Stimulated activated CD8-positive, alpha-beta memory T cell treated with anti-CD3 and anti-CD28 coated beads, Interleukin-7, amount 100 ng/mL, for 1 hour (primary cell): ENCODE data around the gene GDI2.
"Not testable (repeated sequence)": the region's sequence is repeated elsewhere in the genome, so short reads cannot be mapped to it uniquely, and the experiment has no call there.

Source experiments
- DNase-seq, 2 donors: peaks; one replicate each; pipeline ENCODE4 v3.0.0-alpha.2; 2020; ENCODE audit warnings: low read depth in 2 of 2

GDI2 gene

GRCh38 chr10:5827841-5828240 lies 14.6 kb upstream of the GDI2 start:
- DNase-seq, result no peak

- DNase-seq, result not testable (repeated sequence)
These were observed 13.3 kb upstream of the GDI2 start for GRCh38 chr10:5826511-5826910.

GRCh38 chr10:5818894-5819293 lies 5.7 kb upstream of the GDI2 start:
- DNase-seq, result no peak

- no peak for DNase-seq
These were observed 4.8 kb upstream of the GDI2 start for GRCh38 chr10:5818048-5818331.

GRCh38 chr10:5817322-5818047 lies 4.3 kb upstream of the GDI2 start:
- no peak for DNase-seq

GRCh38 chr10:5816170-5816569 lies 2.9 kb upstream of the GDI2 start:
- no peak for DNase-seq

GRCh38 chr10:5814110-5815107 lies 1.2 kb upstream of the GDI2 start:
- no peak for DNase-seq

GRCh38 chr10:5813091-5813340 lies 218 bp downstream of the GDI2 start:
- peak in 1 of 2 donors; percentile 2 for DNase-seq

GRCh38 chr10:5812283-5813090 lies 747 bp downstream of the GDI2 start:
- DNase-seq, result peak; percentile 9 to 30

- no peak for DNase-seq
These were observed 1.8 kb downstream of the GDI2 start for GRCh38 chr10:5811387-5811821.

- no peak for DNase-seq
These were observed 3.0 kb downstream of the GDI2 start for GRCh38 chr10:5810225-5810624.

GRCh38 chr10:5809527-5810154 lies 3.6 kb downstream of the GDI2 start:
- no peak for DNase-seq

GRCh38 chr10:5808783-5809392 lies 4.3 kb downstream of the GDI2 start:
- not testable (repeated sequence) for DNase-seq

- DNase-seq, result no peak
These were observed 6.5 kb downstream of the GDI2 start for GRCh38 chr10:5806745-5807144.

- no peak for DNase-seq
These were observed 7.5 kb downstream of the GDI2 start for GRCh38 chr10:5805711-5806110.

GRCh38 chr10:5805260-5805659 lies 8.0 kb downstream of the GDI2 start:
- no peak for DNase-seq

- DNase-seq, result no peak
These were observed 8.8 kb downstream of the GDI2 start for GRCh38 chr10:5804386-5804785.

GRCh38 chr10:5800782-5801181 lies 12.5 kb downstream of the GDI2 start:
- DNase-seq, result no peak

- no peak for DNase-seq
These were observed 19.0 kb downstream of the GDI2 start for GRCh38 chr10:5794236-5794635.

- no peak for DNase-seq
These were observed 23.6 kb downstream of the GDI2 start for GRCh38 chr10:5789626-5790025.

GRCh38 chr10:5788969-5789368 lies 24.3 kb downstream of the GDI2 start:
- DNase-seq, result no peak

- DNase-seq, result no peak
These were observed 29.9 kb downstream of the GDI2 start for GRCh38 chr10:5783300-5783699.
